T-cell (primary cell): ENCODE results near the gene CYS1. TPM values are rescaled to one million over a fixed set of nuclear protein-coding genes. Genes with fewer than 3 reads are reported as not detected.

Experiments used
- ATAC-seq, 4 experiments: fragments of 200-7000 bp in 3 of 4; fragments of 150-1000 bp in 1 of 4; cut with Tn5 transposase; replicated peaks in 1 of 4; 1 replicate in 3 of 4; 2 replicates in 1 of 4; pipeline ENCODE4 v1.10.0; 2021; ENCODE audit warnings: moderate library complexity in 3 of 4, mild to moderate bottlenecking in 2 of 4, moderate number of reproducible peaks in 1 of 4
- CTCF ChIA-PET, 2 donors: fragments of 300-600 bp; sonication (Branson Sonifier 250); formaldehyde crosslinking; loops; one replicate each; lab custom pipeline; 2022; ENCODE audit warnings: antibody characterized with exemption in 2 of 2; lab: Charles Lee
- POLR2A ChIA-PET, 2 donors: fragments of 300-600 bp; sonication (Branson Sonifier 250); formaldehyde crosslinking; loops; one replicate each; lab custom pipeline; 2022; ENCODE audit warnings: antibody characterized with exemption in 2 of 2; lab: Charles Lee
- DNase-seq, 35 experiments: peaks; one replicate each; pipeline versions ENCODE4 v3.0.0 to v3.0.0-alpha.2; 2013 to 2023
- H3K27ac ChIP-seq: one replicate; pipeline ENCODE4 v1.5.1; 2013; ENCODE audit warnings: low read length
- H3K27me3 ChIP-seq, 2 experiments: replicated peaks in 1 of 2; 1 replicate in 1 of 2; 2 replicates in 1 of 2; pipeline versions ENCODE4 v1.6.1 to v1.7.0; 2013; ENCODE audit warnings: low read length in 1 of 2, mixed read lengths in 1 of 2; ENCODE audit not compliant: control insufficient read depth in 2 of 2, insufficient read depth in 2 of 2; ENCODE audit errors: extremely low read depth in 1 of 2
- H3K36me3 ChIP-seq, 2 donors: 1 replicate in 1 of 2; 2 replicates in 1 of 2; pipeline versions ENCODE4 v1.6.1 to v1.7.0; 2013; ENCODE audit warnings: low read length in 1 of 2; ENCODE audit not compliant: control insufficient read depth in 2 of 2, insufficient read depth in 1 of 2; ENCODE audit errors: extremely low read depth in 1 of 2
- H3K4me1 ChIP-seq, 2 experiments: 1 replicate in 1 of 2; 2 replicates in 1 of 2; pipeline versions ENCODE4 v1.6.1 to v1.7.0; 2013; ENCODE audit warnings: low read length in 2 of 2, mixed read lengths in 1 of 2; ENCODE audit not compliant: insufficient read depth in 2 of 2, control insufficient read depth in 1 of 2; ENCODE audit errors: extremely low read depth in 1 of 2
- H3K4me3 ChIP-seq, 2 donors: 1 replicate in 1 of 2; 2 replicates in 1 of 2; pipeline versions ENCODE4 v1.5.1 to v1.7.0; 2013; ENCODE audit warnings: mild to moderate bottlenecking in 2 of 2, low read length in 1 of 2, moderate library complexity in 1 of 2; ENCODE audit not compliant: control insufficient read depth in 1 of 2; ENCODE audit errors: extremely low read depth in 1 of 2
- H3K9me3 ChIP-seq: 2 replicates; pipeline ENCODE4 v1.7.0; 2013
- H3K27ac Mint-ChIP-seq, 2 donors: one replicate each; pipeline ENCODE4 v1.8.0; 2020 to 2021; ENCODE audit warnings: mild to moderate bottlenecking in 2 of 2, mixed read lengths in 2 of 2
- H3K27me3 Mint-ChIP-seq, 2 donors: one replicate each; pipeline ENCODE4 v1.8.0; 2021 to 2022; ENCODE audit warnings: mixed read lengths in 2 of 2
- H3K36me3 Mint-ChIP-seq: one replicate; pipeline ENCODE4 v1.8.0; 2021; ENCODE audit warnings: mixed read lengths
- H3K4me1 Mint-ChIP-seq, 3 donors: one replicate each; pipeline ENCODE4 v1.8.0; 2020 to 2022; ENCODE audit warnings: mixed read lengths in 3 of 3, mild to moderate bottlenecking in 1 of 3
- H3K4me3 Mint-ChIP-seq, 3 donors: one replicate each; pipeline ENCODE4 v1.8.0; 2020 to 2022; ENCODE audit warnings: mild to moderate bottlenecking in 3 of 3, mixed read lengths in 3 of 3, moderate library complexity in 3 of 3
- H3K9me3 Mint-ChIP-seq, 3 donors: one replicate each; pipeline ENCODE4 v1.8.0; 2020 to 2022; ENCODE audit warnings: mixed read lengths in 3 of 3
- WGBS: methylation state at CpG from one replicate; pipeline ENCODE4 v1.1.5; 2013; ENCODE audit warnings: missing lambda C conversion rate; ENCODE audit not compliant: insufficient coverage; 5-methylcytosine and 5-hydroxymethylcytosine counted together
- total RNA-seq, 35 experiments: library from RNA in 6 of 35; stranded (reverse) in 6 of 35; fragments of 120-200 nt in 1 of 35; gene quantifications; one replicate each; pipeline versions ENCODE4 v1.2.1 to v1.2.4 and lab custom pipeline; 2013 to 2026

The CYS1 gene
- total RNA-seq, 5 donors from 2014 or later (not counting 1 experiment from before 2014, with no cell fraction given) = not detected

GRCh38 chr2:10065773-10066055 lies 14.5 kb downstream of the CYS1 start:
- Mint-ChIP-seq H3K27me3 (peaks cover 0 to 2% of the 10 kb centered on the region in 2 donors), H3K36me3 (no peaks in the 10 kb centered on the region), H3K27ac (no peak overlapping the region), H3K4me3 (no peak overlapping the region), H3K9me3 (peaks cover 4 to 7% (median 5%) of the 10 kb centered on the region in 3 donors), H3K4me1 (peaks cover 2 to 6% (median 6%) of the 10 kb centered on the region in 3 donors)
- Histone ChIP-seq H3K36me3 (no peaks in the 10 kb centered on the region), H3K9me3 (no peaks in the 10 kb centered on the region), H3K4me3 (no peak overlapping the region), H3K27ac (no peak overlapping the region), H3K4me1 (peaks cover 0 to 4% of the 10 kb centered on the region in 2 experiments), H3K27me3 (peaks cover 0 to 27% of the 10 kb centered on the region in 2 experiments)
- 79% methylated on average over 6 of the region's 6 CpGs for WGBS
- DNase-seq = no peak
- no peak for ATAC-seq
- ChIA-PET CTCF (interaction anchor here (0.7 to 1.5 kb wide), 3 partner anchors 13 to 369 kb away, joined by 3 to 6 read pairs (median 3); no protein-coding TSS in a partner anchor), POLR2A (interaction anchor here in 1 of 2 donors (0.5 kb wide), 1 partner anchor 19 kb away, joined by 3 read pairs; no protein-coding TSS in a partner anchor)

GRCh38 chr2:10064932-10065772 lies 15.1 kb downstream of the CYS1 start:
- Histone ChIP-seq H3K27me3 (peaks cover 0 to 29% of the 10 kb centered on the region in 2 experiments), H3K4me1 (peaks cover 0 to 4% of the 10 kb centered on the region in 2 experiments), H3K9me3 (no peaks in the 10 kb centered on the region), H3K36me3 (no peaks in the 10 kb centered on the region), H3K27ac (no peak overlapping the region), H3K4me3 (no peak overlapping the region)
- Mint-ChIP-seq H3K4me3 (no peak overlapping the region), H3K4me1 (peaks cover 2 to 6% (median 6%) of the 10 kb centered on the region in 3 donors), H3K27ac (no peak overlapping the region), H3K27me3 (peaks cover 0 to 2% of the 10 kb centered on the region in 2 donors), H3K36me3 (no peaks in the 10 kb centered on the region), H3K9me3 (peaks cover 4 to 7% (median 5%) of the 10 kb centered on the region in 3 donors)
- ChIA-PET CTCF (interaction anchor here in 1 of 2 donors (0.6 to 1.1 kb wide), 3 partner anchors 13 to 370 kb away, joined by 3 read pairs; no protein-coding TSS in a partner anchor), POLR2A (interaction anchor here in 1 of 2 donors (0.5 kb wide), 1 partner anchor 20 kb away, joined by 3 read pairs; no protein-coding TSS in a partner anchor)
- ATAC-seq = no peak
- 80% methylated on average over 15 of the region's 18 CpGs for WGBS
- DNase-seq = no peak

- POLR2A ChIA-PET = no interaction called here
- H3K4me1 ChIP-seq = peaks cover 0 to 4% of the 10 kb centered on the region in 2 experiments
- H3K9me3 Mint-ChIP-seq = peaks cover 4 to 7% (median 5%) of the 10 kb centered on the region in 3 donors
- no peaks in the 10 kb centered on the region for H3K36me3 Mint-ChIP-seq
- ATAC-seq = no peak
- no peak overlapping the region for H3K4me3 ChIP-seq
- CTCF ChIA-PET = interaction anchor here in 1 of 2 donors (1.3 kb wide), 1 partner anchor 14 kb away, joined by 3 read pairs; no protein-coding TSS in a partner anchor
- no peaks in the 10 kb centered on the region for H3K36me3 ChIP-seq
- 85% methylated on average over 9 of the region's 9 CpGs for WGBS
- no peak overlapping the region for H3K27ac ChIP-seq
- H3K4me3 Mint-ChIP-seq = no peak overlapping the region
- H3K4me1 Mint-ChIP-seq = peaks cover 2 to 6% (median 6%) of the 10 kb centered on the region in 3 donors
- peaks cover 0 to 2% of the 10 kb centered on the region in 2 donors for H3K27me3 Mint-ChIP-seq
- no peak overlapping the region for H3K27ac Mint-ChIP-seq
- no peaks in the 10 kb centered on the region for H3K9me3 ChIP-seq
- DNase-seq = no peak
- H3K27me3 ChIP-seq = peaks cover 0 to 34% of the 10 kb centered on the region in 2 experiments
Observed at GRCh38 chr2:10063566-10063965, 16.6 kb downstream of the CYS1 start.

DNA sequence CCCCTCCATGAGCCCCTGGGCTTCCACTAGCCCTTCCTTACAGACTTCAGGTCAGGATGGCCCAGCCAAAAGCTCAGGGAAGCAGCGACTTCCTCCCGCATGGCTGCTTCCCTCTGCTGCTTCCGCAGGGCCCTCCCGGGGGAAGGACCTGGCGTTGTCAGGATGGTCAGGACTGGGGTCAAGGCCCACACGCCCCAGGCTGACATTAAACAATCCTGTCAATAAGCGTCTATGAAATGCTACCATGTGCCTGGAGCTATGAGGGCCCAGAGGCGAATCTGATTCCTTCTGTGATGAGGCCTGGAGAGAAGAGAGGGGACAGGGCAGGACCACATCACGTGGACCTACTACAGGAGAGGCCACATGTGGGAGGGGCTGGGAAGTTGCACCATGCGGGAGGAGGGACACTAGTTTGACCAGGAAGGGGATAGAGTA lies 17.3 kb downstream of the CYS1 start:
- ChIA-PET POLR2A (no interaction called here), CTCF (interaction anchor here in 1 of 2 donors (0.6 kb wide), 1 partner anchor 239 kb away, joined by 5 read pairs; no protein-coding TSS in a partner anchor)
- Histone ChIP-seq H3K36me3 (no peaks in the 10 kb centered on the region), H3K9me3 (no peaks in the 10 kb centered on the region), H3K4me1 (peaks cover 0 to 4% of the 10 kb centered on the region in 2 experiments), H3K27me3 (peaks cover 0 to 40% of the 10 kb centered on the region in 2 experiments), H3K27ac (no peak overlapping the region), H3K4me3 (no peak overlapping the region)
- peaks cover 2 to 4% (median 3%) of the 10 kb centered on the region in 3 donors for H3K9me3 Mint-ChIP-seq
- H3K4me3 Mint-ChIP-seq = no peak overlapping the region
- peaks cover 0 to 2% of the 10 kb centered on the region in 2 donors for H3K27me3 Mint-ChIP-seq
- ATAC-seq (no peak), DNase-seq (no peak)
- H3K36me3 Mint-ChIP-seq = no peaks in the 10 kb centered on the region
- H3K27ac Mint-ChIP-seq = no peak overlapping the region
- 86% methylated on average over 7 of the region's 10 CpGs for WGBS
- H3K4me1 Mint-ChIP-seq = peaks cover 2 to 6% (median 6%) of the 10 kb centered on the region in 3 donors

DNA sequence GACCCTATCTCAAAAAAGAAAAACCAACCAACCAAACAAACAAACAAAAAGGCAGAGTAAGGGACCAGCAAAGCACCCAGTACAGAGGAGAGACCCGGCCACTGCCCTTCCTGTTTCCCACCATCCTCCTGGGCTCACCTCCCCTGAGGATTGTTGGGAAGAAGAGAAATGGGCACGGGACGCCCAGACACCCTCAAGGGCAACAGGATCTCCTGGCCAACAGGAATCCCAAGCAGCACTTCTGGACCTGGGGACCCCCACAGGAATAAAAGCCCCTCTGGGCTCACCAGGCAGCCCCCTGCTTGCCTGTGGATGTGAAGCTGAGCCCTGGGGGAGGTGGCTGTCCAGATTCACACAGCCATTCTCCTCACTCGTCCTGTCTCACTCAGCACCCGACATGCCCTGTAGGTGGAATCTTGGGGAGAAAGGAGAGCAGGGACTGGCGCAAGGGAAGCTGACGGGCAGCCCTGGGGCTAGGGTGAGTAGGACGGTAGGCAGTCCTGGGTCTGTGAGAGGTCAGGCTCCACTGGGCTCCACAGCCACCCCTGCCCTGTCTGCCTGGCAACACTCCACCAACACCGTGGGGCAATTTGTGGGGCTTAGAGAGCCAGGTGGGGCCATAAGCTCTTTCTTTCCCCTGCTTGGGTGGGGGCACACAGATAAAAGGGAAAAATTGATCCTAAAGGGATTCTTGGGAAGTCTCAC lies 18.8 kb downstream of the CYS1 start:
- no CpG with 5 or more reads among the region's 9 CpGs for WGBS

More for the DNA sequence above, 18.8 kb downstream of the CYS1 start:
- Histone ChIP-seq H3K4me3 (no peak overlapping the region), H3K36me3 (no peaks in the 10 kb centered on the region), H3K9me3 (no peaks in the 10 kb centered on the region), H3K27me3 (peaks cover 0 to 47% of the 10 kb centered on the region in 2 experiments), H3K4me1 (peaks cover 0 to 9% of the 10 kb centered on the region in 2 experiments), H3K27ac (no peak overlapping the region)
- Mint-ChIP-seq H3K27me3 (peaks cover 0 to 3% of the 10 kb centered on the region in 2 donors), H3K4me1 (peaks cover 6 to 12% (median 11%) of the 10 kb centered on the region in 3 donors), H3K27ac (no peak overlapping the region), H3K9me3 (no peaks in the 10 kb centered on the region), H3K36me3 (no peaks in the 10 kb centered on the region), H3K4me3 (no peak overlapping the region)
- ATAC-seq (no peak), DNase-seq (no peak)
- ChIA-PET POLR2A (no interaction called here), CTCF (interaction anchor here in 1 of 2 donors (0.5 kb wide), 1 partner anchor 47 kb away, joined by 11 read pairs; no protein-coding TSS in a partner anchor)
